COR-L47 (cell line): Measurements from ENCODE around the gene CDH4.

Source experiments
- DNase-seq: peaks from one replicate; lab custom pipeline; 2025; lab: John Stamatoyannopoulos, UW

The CDH4 gene

GRCh38 chr20:61356196-61356595 lies 104.1 kb downstream of the CDH4 start:
- no peak for DNase-seq

- DNase-seq: no peak
Observed at GRCh38 chr20:61357119-61357518, 105.1 kb downstream of the CDH4 start.

- no peak for DNase-seq
Observed at GRCh38 chr20:61359254-61359653, 107.2 kb downstream of the CDH4 start.

- no peak for DNase-seq
Observed at GRCh38 chr20:61360296-61360695, 108.2 kb downstream of the CDH4 start.

- DNase-seq: no peak
Observed at GRCh38 chr20:61360940-61361339, 108.9 kb downstream of the CDH4 start.

GRCh38 chr20:61361501-61361900 lies 109.4 kb downstream of the CDH4 start:
- no peak for DNase-seq

- no peak for DNase-seq
Observed at GRCh38 chr20:61364147-61364546, 112.1 kb downstream of the CDH4 start.

- DNase-seq: no peak
Observed at GRCh38 chr20:61366914-61367313, 114.9 kb downstream of the CDH4 start.

GRCh38 chr20:61369731-61370520 lies 117.9 kb downstream of the CDH4 start:
- DNase-seq: no peak

GRCh38 chr20:61370841-61371303 lies 118.8 kb downstream of the CDH4 start:
- DNase-seq: no peak

GRCh38 chr20:61371501-61372136 lies 119.6 kb downstream of the CDH4 start:
- DNase-seq: no peak

GRCh38 chr20:61372137-61373054 lies 120.3 kb downstream of the CDH4 start:
- no peak for DNase-seq

- DNase-seq: no peak
Observed at GRCh38 chr20:61373055-61373399, 121.0 kb downstream of the CDH4 start.

GRCh38 chr20:61373956-61374545 lies 122.0 kb downstream of the CDH4 start:
- DNase-seq: no peak

- no peak for DNase-seq
Observed at GRCh38 chr20:61376541-61377240, 124.6 kb downstream of the CDH4 start.

GRCh38 chr20:61378694-61379355 lies 126.8 kb downstream of the CDH4 start:
- DNase-seq: no peak

- no peak for DNase-seq
Observed at GRCh38 chr20:61379898-61380544, 128.0 kb downstream of the CDH4 start.

GRCh38 chr20:61380545-61380915 lies 128.5 kb downstream of the CDH4 start:
- no peak for DNase-seq

- no peak for DNase-seq
Observed at GRCh38 chr20:61382194-61382593, 130.1 kb downstream of the CDH4 start.

GRCh38 chr20:61385296-61385695 lies 133.2 kb downstream of the CDH4 start:
- no peak for DNase-seq

GRCh38 chr20:61385731-61386130 lies 133.7 kb downstream of the CDH4 start:
- DNase-seq: no peak
